NOMO-1 treated with dmso at 0.1 percent for 144 hours (cell line): Measurements from ENCODE around the gene MATR3.
"Not testable (repeated sequence)": the region's sequence is repeated elsewhere in the genome, so short reads cannot be mapped to it uniquely, and the experiment has no call there.

Source experiments
- DNase-seq: peaks from one replicate; lab custom pipeline; 2025; ENCODE audit not compliant: unreplicated experiment; lab: John Stamatoyannopoulos, UW

Gene MATR3, protein sequence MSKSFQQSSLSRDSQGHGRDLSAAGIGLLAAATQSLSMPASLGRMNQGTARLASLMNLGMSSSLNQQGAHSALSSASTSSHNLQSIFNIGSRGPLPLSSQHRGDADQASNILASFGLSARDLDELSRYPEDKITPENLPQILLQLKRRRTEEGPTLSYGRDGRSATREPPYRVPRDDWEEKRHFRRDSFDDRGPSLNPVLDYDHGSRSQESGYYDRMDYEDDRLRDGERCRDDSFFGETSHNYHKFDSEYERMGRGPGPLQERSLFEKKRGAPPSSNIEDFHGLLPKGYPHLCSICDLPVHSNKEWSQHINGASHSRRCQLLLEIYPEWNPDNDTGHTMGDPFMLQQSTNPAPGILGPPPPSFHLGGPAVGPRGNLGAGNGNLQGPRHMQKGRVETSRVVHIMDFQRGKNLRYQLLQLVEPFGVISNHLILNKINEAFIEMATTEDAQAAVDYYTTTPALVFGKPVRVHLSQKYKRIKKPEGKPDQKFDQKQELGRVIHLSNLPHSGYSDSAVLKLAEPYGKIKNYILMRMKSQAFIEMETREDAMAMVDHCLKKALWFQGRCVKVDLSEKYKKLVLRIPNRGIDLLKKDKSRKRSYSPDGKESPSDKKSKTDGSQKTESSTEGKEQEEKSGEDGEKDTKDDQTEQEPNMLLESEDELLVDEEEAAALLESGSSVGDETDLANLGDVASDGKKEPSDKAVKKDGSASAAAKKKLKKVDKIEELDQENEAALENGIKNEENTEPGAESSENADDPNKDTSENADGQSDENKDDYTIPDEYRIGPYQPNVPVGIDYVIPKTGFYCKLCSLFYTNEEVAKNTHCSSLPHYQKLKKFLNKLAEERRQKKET

DNA sequence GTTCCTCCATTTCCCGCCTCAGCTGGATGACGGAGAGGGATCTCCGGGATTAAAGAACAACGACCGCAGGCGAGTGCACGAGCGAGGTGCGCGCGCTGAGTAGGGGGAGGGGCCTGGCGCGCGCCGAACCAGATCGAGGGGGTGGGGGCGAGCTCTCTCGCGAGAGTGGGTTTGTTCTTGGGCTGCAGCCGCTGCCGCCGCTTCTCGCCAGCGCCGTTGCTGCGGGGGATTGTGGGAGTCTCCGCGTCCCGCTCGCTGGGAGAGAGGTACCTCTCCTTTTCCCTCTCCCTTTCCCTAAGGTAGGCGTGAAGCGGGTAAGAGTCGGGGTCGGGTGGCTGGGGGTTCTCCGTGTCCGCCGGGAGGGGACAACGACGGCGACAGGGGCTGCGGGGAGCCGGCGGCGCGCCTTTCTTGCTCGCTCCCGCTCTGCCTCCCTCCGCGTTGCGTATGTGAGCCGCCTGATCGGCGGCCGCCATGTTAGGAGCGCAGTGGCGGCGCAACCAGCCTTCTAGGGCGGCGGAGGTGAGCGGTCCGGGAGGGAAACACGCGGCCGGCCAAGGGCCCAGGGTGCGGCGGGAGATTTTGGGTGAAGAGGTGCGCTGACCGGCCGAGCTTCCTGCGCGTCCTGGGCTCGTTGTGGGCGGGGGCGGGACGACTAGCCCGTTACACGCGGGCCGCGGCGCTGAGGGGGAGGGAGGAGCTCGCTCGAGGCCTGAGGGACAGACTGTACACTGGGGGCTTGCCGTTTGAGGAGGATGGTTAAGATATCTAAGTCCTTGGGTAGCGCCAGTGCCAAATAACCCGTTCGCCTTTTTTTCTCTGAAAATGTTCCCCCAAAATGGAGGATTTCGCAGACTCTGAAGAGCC lies at the start of gene MATR3:
Gene MATR3 (plus strand): TSS at position 234 of the 867 bp plus-strand sequence. CDS start 13,676 bp downstream, outside the sequence.
- peak; percentile 93 for DNase-seq

DNA sequence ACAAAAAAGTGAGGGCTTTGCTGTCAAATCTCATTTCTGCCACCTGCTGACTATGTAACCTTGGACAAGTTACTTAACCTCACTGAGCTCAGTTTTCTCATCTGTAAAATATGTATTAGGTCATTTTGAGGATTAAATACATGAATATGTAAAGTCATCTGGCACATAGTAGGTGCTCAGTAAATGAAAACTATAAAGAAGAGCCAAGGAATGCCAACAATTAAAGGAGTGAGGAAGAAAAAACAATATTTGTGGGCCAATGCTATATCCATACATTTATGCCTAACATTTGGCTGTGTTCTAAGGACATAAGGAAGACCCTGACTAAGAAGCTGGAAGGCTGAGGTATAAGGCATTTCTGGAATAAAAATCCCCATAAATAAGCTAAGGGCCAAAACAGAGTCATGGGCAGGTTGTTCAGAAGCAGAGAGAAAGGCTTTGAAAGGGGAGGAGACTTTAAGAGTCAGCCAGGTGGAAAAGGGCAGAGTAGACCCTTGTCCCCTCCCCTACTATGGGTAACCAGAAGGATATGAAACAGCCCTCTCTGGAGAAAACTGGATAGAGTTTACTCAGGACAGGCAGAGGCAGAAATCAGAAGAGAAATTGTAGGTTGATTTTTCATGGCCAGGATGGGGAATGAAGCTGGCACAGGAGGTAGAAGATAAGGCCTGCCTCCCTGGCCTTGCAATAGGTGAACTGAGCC lies 47.8 kb upstream of the MATR3 start:
- no peak for DNase-seq

DNA sequence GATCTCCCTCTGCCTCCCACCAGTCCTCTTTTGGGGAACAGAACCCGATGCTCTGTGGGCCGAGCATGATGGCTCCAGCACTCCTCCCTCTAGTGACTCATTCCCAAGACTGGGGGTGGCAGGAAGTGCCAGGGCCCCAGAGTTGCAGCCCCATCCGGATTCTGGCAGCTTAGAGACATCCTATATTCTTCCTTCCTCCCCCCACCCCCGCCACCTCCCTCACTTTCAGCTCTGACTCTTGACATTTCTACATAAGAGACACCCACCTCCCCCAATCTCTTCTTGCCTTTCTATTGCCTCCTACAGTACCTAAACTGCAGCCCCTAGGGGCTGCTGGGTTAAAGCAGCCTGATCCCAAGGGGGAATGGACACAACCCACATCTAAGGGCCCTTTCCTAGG lies 47.1 kb upstream of the MATR3 start:
- peak; percentile 79 for DNase-seq

DNA sequence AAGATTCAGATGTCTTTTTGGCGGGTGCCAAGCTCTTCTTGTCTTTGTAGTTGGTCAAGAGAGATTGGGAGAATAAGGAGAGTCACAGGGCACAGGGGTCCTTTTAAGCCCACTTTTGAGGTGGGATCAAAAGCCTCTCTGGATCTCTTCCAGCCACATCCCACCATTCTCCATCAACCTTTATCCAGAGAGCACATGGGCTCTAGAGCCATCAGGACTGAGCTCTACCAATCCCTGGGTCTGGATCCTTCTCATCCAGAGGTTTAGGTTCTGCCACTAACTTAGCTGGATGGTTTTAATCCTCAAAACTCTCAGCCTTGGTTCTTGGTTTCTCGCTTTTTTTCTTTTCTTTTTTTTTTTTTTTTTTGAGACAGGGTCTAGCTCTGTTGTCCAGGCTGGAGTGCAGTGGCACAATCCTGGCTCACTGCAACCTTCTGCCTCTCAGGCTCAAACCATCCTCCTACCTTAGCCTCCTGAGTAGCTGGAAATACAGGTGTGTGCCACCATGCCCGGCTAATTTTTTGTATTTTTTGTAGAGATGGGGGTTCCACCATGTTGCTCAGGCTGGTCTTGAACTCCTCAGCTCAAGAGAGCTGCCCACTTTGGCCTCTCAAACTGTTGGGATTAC lies 44.6 kb upstream of the MATR3 start:
- no peak for DNase-seq

DNA sequence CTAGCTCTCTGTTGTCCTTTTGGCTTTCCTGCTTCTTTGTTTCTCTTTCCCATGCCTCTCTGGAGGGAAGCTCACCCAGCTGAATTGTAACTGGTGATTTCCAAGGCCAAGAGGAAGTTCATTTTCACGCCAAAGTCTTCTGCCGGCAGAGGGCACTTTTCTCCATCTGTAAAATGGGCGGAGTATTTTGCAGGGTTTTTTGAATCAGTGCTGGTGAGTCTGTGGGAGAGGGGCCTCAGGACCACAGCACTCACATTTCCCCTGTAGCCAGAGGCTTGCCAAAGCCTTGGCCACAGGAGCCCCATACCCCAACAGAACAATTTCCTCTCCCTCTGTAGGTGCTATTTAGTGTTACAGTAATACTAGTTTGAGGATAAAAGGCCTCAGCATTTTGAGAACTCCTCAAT lies 42.3 kb upstream of the MATR3 start:
- DNase-seq = no peak

DNA sequence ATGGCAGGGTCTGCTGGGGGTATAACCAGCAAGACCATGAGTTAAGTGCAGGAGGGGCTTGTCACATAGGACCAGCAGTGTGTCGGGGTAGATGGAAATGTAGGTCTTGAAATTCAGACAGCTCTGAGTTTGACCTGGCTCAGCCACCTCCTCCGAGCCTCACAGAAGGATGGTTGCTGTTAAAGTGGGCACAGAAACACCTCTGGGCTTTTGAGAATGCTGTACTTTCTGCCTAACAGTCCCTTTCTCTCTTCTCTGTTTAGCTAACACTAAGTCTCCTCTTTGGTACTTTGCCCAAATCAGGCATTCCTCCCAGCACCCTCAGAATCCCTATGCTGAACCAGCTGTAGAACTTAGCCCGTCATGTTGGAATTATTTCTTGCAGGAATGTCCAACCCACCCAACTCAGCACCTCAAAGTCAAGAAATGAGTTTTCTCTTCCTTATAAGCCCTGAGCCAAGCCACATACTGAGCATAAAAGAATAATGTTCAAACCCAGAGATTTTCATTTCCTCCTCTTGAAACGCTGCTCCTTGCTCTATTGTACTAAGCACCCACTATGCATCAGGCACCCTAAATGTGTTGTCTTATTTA lies 41.7 kb upstream of the MATR3 start:
- DNase-seq = no peak

DNA sequence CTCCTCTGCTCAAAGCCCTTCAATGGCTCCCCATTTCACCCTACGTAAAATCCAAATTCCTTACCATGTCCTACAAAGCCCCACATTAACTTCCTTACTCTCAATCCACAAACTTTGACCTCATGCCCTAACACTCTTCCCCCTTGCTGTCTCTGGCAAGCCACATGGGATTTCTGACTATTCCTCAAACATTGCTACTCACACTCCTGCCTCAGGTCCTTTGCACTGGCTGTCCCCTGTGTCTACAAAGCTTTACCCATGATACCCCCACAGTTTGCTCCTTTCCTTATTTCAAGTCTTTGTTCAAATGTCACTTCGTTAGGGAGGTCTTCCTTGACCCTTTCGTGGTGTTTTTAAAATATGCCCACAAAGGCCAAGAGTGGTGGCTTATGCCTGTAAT lies 40.4 kb upstream of the MATR3 start:
- DNase-seq = no peak

DNA sequence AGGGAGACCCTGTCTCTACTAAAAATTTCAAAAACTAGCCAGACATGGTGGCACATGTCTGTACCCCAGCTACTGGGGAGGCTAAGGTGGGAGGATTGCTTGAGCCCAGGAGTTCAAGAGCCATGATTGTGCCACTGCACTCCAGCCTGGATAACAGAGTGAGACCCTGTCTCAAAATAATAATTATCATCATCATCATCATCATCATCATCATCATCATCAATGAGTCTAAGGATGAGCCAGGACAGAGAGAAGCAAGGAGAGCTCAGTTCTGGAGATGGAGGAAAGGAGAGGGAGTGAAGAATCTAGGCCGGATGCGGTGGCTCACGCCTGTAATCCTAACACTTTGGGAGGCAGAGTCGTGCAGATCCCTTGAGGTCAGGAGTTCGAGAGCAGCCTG lies 36.7 kb upstream of the MATR3 start:
- DNase-seq = no peak

DNA sequence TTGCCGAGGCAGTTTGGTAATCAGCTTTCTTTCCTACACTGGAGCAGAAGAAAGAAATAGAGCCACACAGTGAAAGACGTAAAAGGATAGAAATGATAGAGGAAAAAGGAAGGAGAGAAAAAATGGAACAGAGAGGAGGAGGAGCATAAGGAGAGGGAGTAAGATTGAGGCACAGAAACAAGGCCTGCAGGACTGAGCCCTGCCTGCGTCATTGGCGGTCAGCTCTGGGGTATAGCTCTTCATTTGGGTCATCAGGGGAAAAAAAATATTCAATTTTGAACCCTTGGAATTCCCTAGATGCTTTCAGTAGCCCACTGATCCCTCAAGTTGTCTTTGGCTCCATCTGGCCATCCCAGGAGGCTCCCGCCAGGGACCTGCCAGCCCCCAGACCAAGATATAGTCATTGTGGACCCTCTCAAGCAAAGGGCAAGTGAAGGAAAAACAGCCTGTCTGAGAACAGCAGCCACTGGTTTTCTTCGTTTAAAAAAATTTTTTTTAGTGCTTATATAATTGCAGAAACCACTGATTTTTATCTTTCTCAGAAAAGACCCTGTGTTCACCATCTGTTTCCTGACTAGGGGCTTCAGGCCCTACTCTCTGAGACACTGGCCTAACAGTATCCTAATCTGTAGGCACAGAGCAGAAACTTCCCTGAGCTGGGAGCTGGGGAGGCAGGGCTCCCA lies 31.3 kb upstream of the MATR3 start:
- no peak for DNase-seq

DNA sequence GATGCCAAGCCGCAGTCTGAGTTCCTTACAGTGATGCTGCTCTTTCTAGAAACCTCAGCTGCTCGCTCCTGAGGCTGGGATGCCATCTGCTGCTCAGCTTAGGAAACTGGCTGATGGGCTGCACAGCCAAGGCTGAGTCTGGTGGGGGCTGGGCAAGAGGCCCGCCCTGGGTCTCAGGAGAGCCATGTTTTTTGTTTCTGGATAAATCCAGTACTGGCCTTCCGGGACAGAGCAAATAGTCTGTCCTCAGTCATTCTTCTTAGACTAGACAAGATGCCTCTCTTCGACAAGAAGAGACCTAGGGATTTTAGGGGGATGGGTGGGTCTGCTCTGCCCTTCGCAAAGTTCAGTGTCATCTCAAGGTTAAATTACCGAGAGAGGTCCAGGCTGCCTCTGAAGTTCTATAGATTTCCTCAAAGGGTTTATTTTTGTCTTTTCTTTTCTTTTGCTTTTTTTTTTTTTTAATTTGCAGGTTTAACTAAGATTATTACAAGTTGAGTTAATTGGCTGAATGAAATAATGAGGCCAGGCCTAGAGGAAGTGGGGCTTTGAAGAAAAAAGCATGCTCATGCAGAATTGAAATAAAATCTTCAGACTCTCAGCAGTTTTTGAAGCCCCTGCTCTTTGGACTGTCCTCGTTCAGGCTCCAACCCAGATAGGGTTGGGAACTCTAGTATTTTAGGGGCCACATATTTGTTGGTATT lies 30.6 kb upstream of the MATR3 start:
- DNase-seq = peak; percentile 50

DNA sequence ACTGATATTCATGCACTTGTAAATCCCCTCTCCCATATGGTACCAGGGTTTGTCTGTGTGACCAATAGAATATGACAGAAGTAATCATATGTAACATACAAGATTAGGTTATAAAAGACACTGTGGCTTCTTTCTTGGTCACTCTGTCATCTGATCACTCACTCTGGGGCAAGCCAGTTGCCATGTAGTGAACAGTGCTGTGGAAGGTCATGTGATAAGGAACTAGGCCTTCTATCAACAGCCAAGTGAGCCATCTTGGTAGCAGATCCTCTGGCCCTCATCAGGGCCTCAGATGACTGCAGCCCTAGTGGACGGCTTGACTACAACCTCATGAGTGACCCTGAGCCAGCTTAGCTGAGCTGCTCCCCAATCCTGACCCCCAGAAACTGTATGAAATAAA lies 30.0 kb upstream of the MATR3 start:
- no peak for DNase-seq

DNA sequence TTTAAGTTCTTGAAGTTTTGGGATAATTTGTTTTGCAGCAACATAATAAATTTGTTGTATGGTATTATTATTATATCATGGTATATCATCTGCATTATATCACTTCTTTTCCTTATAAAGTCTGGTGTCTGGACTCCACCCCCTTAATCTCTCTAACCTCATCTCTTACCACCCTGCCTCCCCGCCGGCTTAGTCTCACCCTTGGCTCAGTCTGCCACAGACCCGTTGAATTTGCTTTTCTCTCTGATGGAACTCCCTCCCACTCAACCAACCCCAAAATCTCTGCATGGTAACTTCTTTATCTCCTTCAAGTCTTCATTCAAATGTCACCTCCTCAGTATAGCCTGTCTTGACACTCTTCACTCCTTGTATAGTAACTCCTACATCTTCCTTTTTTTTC lies 29.6 kb upstream of the MATR3 start:
- DNase-seq = no peak

DNA sequence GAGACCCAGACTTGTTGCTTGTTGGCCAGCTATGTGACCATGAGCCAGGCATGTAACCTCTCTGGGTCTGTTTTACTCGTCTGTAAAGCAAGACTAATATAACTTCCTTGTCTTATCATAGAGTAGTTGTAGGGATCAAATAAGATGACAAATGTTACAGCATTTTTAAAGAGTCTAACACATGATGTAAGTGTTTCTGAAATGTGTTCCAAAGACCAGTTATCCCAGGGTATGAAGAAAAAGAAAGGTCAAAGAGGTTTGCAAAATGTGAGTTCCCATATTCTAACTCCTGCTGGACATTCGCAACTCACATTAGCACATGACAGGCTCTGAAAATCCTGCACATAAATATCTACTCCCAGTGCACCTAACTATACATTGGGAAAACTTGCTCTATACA lies 28.5 kb upstream of the MATR3 start:
- no peak for DNase-seq

DNA sequence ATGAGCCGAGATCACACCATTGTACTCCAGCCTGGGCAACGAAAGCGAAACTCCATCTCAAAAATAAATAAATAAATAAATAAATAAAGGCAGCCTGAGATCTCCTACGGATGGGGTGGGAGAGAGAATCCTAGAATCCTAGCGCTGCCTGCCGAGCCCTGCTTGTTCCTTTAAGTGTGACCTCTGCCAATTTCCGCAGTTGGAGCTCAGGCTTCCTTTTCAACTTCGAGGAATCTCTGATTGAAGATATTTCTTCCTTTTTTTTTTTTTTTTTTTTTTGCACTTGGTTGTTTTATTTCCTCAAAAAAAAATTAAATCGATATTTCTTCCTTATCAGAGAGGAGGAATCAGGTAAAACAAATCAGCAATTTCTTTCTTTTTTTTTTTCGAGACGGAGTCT lies 27.3 kb upstream of the MATR3 start:
- no peak for DNase-seq

DNA sequence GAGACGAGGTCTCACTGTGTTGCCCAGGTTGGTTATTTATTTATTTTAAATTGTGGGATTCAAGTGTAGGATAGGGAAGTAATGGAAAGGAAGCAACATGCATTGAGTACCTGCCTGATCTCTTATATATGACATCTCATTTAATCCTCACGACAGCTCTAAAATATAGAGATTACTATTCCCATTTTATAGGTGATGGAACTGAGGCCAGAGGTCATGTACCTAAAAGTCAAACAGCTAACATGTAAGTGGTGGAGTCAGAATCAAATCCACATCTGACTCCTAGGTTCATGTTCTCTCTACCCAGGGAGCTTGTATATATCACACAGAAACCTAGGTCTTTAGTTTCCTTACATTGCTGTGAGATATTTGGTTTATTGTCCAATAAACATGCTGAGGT lies 26.1 kb upstream of the MATR3 start:
- DNase-seq = no peak

DNA sequence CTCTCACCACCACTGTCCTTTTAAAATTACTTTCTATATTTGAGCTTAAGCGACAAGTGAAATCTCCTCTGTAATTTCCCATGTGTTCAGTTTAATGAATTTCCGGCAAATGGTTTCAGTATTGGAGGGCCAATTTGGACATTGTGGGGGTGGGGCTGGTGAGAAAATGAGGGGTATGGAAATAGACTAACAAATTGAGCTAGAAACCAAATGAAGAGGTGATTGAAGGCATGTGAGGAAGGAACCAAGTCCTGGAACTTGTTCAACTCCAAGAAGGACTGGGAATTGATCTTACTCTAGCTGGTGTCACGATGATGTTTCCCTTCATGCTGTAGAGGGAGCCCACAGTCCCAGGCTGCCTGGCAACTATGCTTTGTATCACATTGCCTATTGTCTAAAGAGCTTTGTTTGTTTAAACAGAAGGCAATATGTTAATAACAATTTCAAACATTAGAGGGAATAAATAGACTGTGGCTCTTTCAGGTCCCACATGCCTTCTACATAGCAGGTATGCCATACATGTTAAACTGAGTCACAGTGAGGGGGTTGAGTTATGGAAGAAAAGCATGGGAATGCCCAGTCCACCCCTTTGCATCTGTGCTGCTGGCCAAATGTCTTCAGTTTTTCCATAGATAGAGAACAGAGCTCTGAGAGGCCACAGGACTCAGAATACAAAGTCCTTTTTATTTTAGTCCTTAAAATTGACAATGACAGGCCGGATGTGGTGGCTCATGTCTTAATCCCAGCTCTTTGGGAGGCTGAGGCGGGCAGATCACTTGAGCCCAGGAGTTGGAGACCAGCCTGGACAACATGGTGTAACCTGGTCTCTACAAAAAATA lies 25.0 kb upstream of the MATR3 start:
- DNase-seq = no peak

DNA sequence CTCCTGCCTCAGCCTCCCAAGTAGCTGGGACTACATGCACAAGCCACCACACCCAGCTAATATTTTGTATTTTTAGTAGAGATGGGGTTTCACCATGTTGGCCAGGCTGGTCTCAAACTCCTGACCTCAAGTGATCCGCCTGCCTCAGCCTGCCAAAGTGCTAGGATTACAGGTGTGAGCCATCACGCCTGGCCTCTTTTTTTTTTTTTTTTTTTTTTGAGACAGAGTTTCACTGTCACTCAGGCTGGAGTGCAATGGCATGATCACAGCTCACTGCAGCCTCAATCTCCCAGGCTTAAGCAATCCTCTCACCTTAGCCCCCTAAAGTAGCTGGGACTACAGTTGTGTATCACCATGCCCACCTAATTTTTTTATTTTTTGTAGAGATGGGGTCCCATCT lies 22.8 kb upstream of the MATR3 start:
- DNase-seq = not testable (repeated sequence)
